Fibroblast of villous mesenchyme (primary cell): ENCODE measurements around the gene NGDN. TPM values are rescaled to one million over a fixed set of nuclear protein-coding genes. Genes with fewer than 3 reads are reported as not detected.
"Not testable (repeated sequence)": the region's sequence is repeated elsewhere in the genome, so short reads cannot be mapped to it uniquely, and the experiment has no call there.

Source experiments
- DNase-seq: peaks from one replicate; pipeline ENCODE4 v3.0.0-alpha.2; 2010; ENCODE audit warnings: low read depth
- H3K4me3 ChIP-seq: 2 replicates; pipeline ENCODE4 v1.5.1; 2011; ENCODE audit warnings: low read depth, mild to moderate bottlenecking, low read length
- CTCF ChIP-seq: IDR thresholded peaks from 2 replicates; pipeline ENCODE4 v1.5.1; 2012; ENCODE audit warnings: low read depth, mild to moderate bottlenecking, low read length; ENCODE audit not compliant: insufficient read depth
- total RNA-seq: library from RNA; depleted of rRNA; stranded (reverse); fragments of >200 nt; gene quantifications from 2 replicates; pipeline ENCODE4 v1.2.3, GENCODE V29; 2012

The NGDN gene
- 41.9 and 44.8 TPM in 2 replicates for total RNA-seq

GRCh38 chr14:23469127-23469905, at the start of gene NGDN:
Gene NGDN (plus strand): TSS chr14:23469703. CDS start chr14:23469716, 13 bp downstream.
- peak; percentile 80 for TF ChIP-seq CTCF
- peak; percentile 100 for DNase-seq
- H3K4me3 ChIP-seq = peak within 1 kb of the TSS; percentile 92

- no peak for TF ChIP-seq CTCF
- DNase-seq = no peak
- H3K4me3 ChIP-seq = no peak overlapping the region
These were observed 47.9 kb upstream of the NGDN start for GRCh38 chr14:23421594-23421993.

GRCh38 chr14:23423657-23424056, 45.8 kb upstream of the NGDN start:
- TF ChIP-seq CTCF = no peak
- no peak overlapping the region for H3K4me3 ChIP-seq

GRCh38 chr14:23425169-23425568, 44.3 kb upstream of the NGDN start:
- TF ChIP-seq CTCF = no peak
- DNase-seq = no peak
- H3K4me3 ChIP-seq = no peak overlapping the region

More at GRCh38 chr14:23423657-23424056, 45.8 kb upstream of the NGDN start:
- DNase-seq = no peak

- not testable (repeated sequence) for DNase-seq, H3K4me3 ChIP-seq
These were observed 43.7 kb upstream of the NGDN start for GRCh38 chr14:23425798-23426197.

GRCh38 chr14:23428686-23429495, 40.6 kb upstream of the NGDN start:
- DNase-seq = no peak
- no peak for TF ChIP-seq CTCF

GRCh38 chr14:23430016-23430722, 39.3 kb upstream of the NGDN start:
- no peak for TF ChIP-seq CTCF
- H3K4me3 ChIP-seq = no peak overlapping the region
- DNase-seq = no peak

More at GRCh38 chr14:23428686-23429495, 40.6 kb upstream of the NGDN start:
- H3K4me3 ChIP-seq = no peak overlapping the region
